ENCODE results near the gene OR5J2.

DNA sequence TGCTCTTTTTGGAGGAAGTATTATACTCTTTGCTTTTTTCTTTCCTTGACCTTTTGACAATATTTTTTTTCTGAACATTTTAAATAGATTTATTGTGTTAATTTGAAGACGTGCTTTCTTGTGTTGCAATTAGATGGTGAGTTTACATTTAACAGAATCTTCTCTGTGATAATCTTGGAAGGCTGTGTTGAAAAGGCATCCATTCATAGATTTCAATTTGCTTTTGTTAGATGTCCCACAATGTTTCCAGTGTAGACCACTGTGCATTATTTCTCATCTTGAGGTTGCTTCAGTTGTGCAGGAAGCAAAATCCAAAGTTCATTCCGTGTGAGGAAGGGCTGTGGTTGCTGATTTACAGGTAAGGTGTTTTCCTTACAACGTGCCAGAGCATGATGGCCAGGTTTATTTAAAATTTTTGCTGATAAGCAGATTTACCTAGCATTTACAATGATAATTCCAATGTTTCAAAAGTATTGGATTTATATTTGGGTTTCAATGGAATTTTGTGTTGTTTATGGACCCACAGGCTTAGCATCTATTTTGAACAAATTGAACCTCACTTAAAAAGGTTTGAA is 4.1 kb upstream of the OR5J2 start:
- TF ChIP-seq, protein P1, sequence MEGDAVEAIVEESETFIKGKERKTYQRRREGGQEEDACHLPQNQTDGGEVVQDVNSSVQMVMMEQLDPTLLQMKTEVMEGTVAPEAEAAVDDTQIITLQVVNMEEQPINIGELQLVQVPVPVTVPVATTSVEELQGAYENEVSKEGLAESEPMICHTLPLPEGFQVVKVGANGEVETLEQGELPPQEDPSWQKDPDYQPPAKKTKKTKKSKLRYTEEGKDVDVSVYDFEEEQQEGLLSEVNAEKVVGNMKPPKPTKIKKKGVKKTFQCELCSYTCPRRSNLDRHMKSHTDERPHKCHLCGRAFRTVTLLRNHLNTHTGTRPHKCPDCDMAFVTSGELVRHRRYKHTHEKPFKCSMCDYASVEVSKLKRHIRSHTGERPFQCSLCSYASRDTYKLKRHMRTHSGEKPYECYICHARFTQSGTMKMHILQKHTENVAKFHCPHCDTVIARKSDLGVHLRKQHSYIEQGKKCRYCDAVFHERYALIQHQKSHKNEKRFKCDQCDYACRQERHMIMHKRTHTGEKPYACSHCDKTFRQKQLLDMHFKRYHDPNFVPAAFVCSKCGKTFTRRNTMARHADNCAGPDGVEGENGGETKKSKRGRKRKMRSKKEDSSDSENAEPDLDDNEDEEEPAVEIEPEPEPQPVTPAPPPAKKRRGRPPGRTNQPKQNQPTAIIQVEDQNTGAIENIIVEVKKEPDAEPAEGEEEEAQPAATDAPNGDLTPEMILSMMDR (IDR thresholded peaks at IDR 0.05; ENCODE audit: low read length) = no peak
- TF ChIP-seq EZH2 (IDR thresholded peaks at IDR 0.05; ENCODE audit: borderline replicate concordance, low read length) = no peak

Measured in OCI-LY1 (cell line).